HCT116 (cell line): Measurements from ENCODE around the gene SRSF3.

Experiments used
- CTCF ChIP-seq, 3 experiments: fragments of 200-600 bp in 1 of 3; sonication (generic) in 1 of 3; IDR thresholded peaks in 2 of 3; conservative IDR thresholded peaks in 1 of 3; 2 replicates each; pipeline ENCODE4 v1.5.1; 2012 to 2017; ENCODE audit warnings: low read depth in 2 of 3, low read length in 2 of 3, antibody characterized with exemption in 1 of 3, borderline replicate concordance in 1 of 3, control low read depth in 1 of 3, mild to moderate bottlenecking in 1 of 3, mixed read lengths in 1 of 3, mixed run types in 1 of 3, moderate library complexity in 1 of 3; ENCODE audit not compliant: insufficient read depth in 1 of 3
- EZH2 ChIP-seq: fragments of 200-600 bp; sonication (generic); IDR thresholded peaks from 2 replicates; pipeline ENCODE4 v1.6.1; 2017; ENCODE audit warnings: antibody characterized with exemption, mixed run types
- EZH2phosphoT487 ChIP-seq: fragments of 200-600 bp; IDR thresholded peaks from 2 replicates; pipeline ENCODE4 v1.6.1; 2018; ENCODE audit warnings: antibody characterized with exemption, borderline replicate concordance
- MAX ChIP-seq: IDR thresholded peaks from 2 replicates; pipeline ENCODE4 v1.6.1; 2012
- POLR2A ChIP-seq: IDR thresholded peaks from 2 replicates; pipeline ENCODE4 v1.7.0; 2011; ENCODE audit warnings: borderline replicate concordance; ENCODE audit not compliant: insufficient read depth, insufficient read length; ENCODE audit errors: extremely low read depth
- POLR2AphosphoS5 ChIP-seq: IDR thresholded peaks from 2 replicates; pipeline ENCODE4 v1.6.1; 2011; ENCODE audit warnings: mild to moderate bottlenecking, low read depth, low read length, moderate library complexity
- RAD21 ChIP-seq: IDR thresholded peaks from 2 replicates; pipeline ENCODE4 v1.6.1; 2012; ENCODE audit warnings: low read depth, mild to moderate bottlenecking
- SP1 ChIP-seq: IDR thresholded peaks from 2 replicates; pipeline ENCODE4 v1.6.1; 2012; ENCODE audit warnings: low read depth
- SRF ChIP-seq: IDR thresholded peaks from 2 replicates; pipeline ENCODE4 v1.6.1; 2012; ENCODE audit warnings: low read depth
- TCF7L2 ChIP-seq: IDR thresholded peaks from 2 replicates; pipeline ENCODE4 v1.7.0; 2011; ENCODE audit warnings: borderline replicate concordance, inconsistent platforms; ENCODE audit not compliant: insufficient read depth, insufficient read length; ENCODE audit errors: extremely low read depth
- YY1 ChIP-seq: IDR thresholded peaks from 2 replicates; pipeline ENCODE4 v1.6.1; 2011; ENCODE audit warnings: low read length, low read depth, moderate library complexity, mild to moderate bottlenecking; ENCODE audit not compliant: insufficient replicate concordance; ENCODE audit errors: extremely low read depth
- ZBTB33 ChIP-seq: IDR thresholded peaks from 2 replicates; pipeline ENCODE4 v1.6.1; 2011; ENCODE audit warnings: mild to moderate bottlenecking, low read length, moderate library complexity; ENCODE audit not compliant: insufficient replicate concordance; ENCODE audit errors: extremely low read depth
- TF ChIP-seq, protein P1 (sequence below): IDR thresholded peaks from 2 replicates; pipeline ENCODE4 v1.6.1; 2012; ENCODE audit warnings: low read depth

- TF ChIP-seq POLR2A (no peak), SRF (no peak), CTCF (IDR thresholded peaks at IDR 0.05 in 2 of 3, conservative IDR thresholded peaks at IDR 0.05 in 1 of 3; ENCODE audit: borderline replicate concordance in 1 of 3, insufficient read depth in 1 of 3, low read depth in 2 of 3, low read length in 2 of 3) (no peak), SP1 (no peak), POLR2AphosphoS5 (no peak), RAD21 (no peak), EZH2 (no peak), EZH2phosphoT487 (no peak), MAX (no peak), YY1 (no peak), ZBTB33 (no peak), TCF7L2 (no peak)
- TF ChIP-seq, protein P1, sequence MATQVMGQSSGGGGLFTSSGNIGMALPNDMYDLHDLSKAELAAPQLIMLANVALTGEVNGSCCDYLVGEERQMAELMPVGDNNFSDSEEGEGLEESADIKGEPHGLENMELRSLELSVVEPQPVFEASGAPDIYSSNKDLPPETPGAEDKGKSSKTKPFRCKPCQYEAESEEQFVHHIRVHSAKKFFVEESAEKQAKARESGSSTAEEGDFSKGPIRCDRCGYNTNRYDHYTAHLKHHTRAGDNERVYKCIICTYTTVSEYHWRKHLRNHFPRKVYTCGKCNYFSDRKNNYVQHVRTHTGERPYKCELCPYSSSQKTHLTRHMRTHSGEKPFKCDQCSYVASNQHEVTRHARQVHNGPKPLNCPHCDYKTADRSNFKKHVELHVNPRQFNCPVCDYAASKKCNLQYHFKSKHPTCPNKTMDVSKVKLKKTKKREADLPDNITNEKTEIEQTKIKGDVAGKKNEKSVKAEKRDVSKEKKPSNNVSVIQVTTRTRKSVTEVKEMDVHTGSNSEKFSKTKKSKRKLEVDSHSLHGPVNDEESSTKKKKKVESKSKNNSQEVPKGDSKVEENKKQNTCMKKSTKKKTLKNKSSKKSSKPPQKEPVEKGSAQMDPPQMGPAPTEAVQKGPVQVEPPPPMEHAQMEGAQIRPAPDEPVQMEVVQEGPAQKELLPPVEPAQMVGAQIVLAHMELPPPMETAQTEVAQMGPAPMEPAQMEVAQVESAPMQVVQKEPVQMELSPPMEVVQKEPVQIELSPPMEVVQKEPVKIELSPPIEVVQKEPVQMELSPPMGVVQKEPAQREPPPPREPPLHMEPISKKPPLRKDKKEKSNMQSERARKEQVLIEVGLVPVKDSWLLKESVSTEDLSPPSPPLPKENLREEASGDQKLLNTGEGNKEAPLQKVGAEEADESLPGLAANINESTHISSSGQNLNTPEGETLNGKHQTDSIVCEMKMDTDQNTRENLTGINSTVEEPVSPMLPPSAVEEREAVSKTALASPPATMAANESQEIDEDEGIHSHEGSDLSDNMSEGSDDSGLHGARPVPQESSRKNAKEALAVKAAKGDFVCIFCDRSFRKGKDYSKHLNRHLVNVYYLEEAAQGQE, result no peak
Measured at GRCh38 chr6:36625158-36625919, 31.2 kb downstream of the SRSF3 start.
